Measurements from ENCODE around the gene SCYGR6. TPM values are rescaled to one million over a fixed set of nuclear protein-coding genes. Genes with fewer than 3 reads are reported as not detected.

Gene SCYGR6
- total RNA-seq, 1 donor from 2014 or later, result not detected

DNA sequence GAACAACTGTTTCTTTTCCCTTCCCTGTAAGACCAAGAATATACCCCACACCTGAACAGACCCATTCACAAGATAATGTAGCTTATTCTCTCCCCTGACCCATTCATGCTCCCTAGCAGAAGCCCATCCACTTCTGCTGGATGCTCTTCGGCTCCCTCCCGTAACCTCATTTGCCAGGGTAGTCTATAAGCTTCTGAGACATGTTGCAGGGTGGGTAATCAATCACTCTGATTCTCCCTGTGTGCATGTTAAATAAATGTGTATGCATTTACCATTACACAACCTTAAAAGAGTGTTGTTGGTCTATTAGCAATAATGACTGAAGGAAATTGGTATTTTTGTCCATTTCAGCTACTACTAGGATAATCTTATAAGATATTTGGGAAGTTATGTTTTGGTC is 8.1 kb downstream of the SCYGR6 start:
- intact Hi-C loops (cut with micrococcal nuclease), result no loop called here

DNA sequence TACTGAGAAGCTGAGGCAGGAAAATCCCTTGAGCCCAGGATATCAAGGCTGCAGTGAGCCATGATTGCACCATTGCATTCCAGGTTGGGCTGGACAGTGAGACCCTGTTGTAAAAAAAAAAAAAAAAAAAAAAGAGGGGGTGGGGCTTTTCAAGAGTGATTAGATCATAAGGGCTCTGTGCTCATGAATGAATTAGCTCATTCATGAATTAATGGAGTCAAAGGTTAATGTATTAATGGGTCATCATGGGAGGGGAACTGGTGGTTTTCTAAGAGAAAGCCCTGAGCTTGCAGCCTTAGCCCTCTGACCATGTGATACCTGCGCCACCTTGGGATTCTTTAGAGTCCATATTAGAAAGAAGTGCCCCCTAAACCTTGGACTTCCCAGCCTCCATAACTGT is 11.3 kb downstream of the SCYGR6 start:
- intact Hi-C loops (cut with micrococcal nuclease), result no loop called here

DNA sequence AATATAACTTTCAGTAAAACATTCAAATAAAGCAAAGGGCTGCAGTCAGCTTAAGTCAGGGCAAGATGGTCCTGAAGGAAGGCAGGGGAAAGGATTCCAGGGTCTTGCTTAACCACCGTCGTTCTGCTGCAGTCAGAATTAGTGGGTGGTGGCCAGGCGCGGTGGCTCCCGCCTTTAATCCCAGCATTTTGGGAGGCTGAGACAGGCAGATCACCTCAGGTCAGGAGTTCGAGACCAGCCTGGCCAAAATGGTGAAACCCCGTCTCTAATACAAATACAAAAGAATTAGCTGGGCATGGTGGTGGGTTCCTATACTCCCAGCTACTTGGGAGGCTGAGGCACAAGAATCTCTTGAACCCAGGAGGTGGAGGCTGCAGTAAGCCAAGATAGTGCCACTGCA is 13.6 kb downstream of the SCYGR6 start:
- intact Hi-C loops (cut with micrococcal nuclease), result no loop called here

DNA sequence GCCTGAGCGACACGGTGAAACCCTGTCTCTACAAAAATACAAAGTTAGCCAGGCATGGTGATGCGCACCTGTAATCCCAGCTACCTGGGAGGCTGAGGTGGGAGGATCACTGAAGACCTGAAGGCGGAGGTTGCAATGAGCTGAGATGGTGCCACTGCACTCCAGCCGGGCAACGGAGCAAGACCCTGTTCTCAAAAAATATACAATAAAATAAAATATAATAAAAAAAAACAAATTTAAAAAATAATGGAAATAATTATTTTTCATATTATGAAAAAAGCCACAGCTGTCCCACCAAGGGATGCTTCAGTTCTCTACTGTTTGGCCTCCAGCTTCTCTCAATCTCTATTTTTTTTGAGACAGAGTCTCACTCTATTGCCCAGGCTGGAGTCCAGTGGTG is 17.2 kb downstream of the SCYGR6 start:
- intact Hi-C loops (cut with micrococcal nuclease), result no loop called here

DNA sequence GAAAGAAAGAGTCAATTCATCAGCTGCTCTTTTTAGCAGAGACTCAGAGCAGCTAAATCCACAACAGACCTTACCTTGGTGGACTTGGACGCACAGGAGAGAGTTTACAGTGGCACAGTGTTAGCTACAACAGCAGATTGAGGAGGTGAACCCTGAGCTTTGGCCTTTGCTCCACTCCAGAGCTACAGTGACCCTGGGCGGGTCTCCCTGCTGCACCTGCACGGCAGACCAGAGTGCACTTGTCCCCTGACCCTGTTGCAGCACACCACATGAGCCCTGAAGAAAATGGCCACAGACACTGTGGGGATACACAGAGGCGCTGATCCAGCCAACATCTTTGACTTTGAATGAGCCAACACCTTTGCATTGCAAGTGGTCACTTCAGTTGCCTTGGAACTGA is 17.7 kb downstream of the SCYGR6 start:
- intact Hi-C loops (cut with micrococcal nuclease), result no loop called here

DNA sequence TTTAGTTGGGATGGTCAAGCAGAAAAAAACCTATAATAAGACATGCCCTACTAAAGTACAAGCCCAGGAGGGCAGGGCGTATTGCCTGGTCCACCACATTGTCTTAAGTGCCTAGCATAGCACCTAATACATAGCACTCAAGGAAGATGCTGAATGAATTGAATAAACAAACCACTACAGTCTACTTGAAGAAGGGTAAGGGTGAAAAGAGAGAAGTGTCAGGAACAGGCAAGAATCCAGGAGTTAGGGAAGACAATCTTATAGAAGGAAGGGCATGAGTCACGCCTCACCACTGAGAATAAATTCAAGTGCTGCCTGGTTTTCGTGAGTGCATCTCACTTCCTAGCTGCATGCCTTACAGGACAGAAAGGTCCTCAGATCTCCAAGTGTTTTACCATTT is 20.6 kb downstream of the SCYGR6 start:
- intact Hi-C loops (cut with micrococcal nuclease), result no loop called here

DNA sequence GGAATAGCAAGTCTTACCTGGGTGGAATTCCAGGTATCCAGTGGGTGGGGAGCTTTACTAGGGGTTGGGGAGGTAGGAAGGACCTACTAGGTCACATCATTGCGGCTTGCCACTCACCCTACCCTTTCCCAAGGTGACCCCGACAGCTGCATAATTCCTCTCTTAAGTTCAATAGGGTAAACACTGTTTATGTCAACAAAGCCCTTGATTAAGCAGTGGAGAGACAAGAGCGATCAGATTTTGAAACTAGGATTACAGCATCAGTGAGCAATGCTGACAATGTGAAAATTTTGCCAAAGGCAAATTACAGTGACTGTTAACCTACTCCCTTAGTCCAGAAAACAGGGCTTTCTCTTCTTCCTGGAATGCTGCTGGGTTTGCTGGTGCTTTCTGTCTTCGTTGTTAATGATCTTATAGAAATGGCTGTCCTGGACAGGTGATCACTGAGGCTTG is 21.3 kb downstream of the SCYGR6 start:
- intact Hi-C loops (cut with micrococcal nuclease), result no loop called here

DNA sequence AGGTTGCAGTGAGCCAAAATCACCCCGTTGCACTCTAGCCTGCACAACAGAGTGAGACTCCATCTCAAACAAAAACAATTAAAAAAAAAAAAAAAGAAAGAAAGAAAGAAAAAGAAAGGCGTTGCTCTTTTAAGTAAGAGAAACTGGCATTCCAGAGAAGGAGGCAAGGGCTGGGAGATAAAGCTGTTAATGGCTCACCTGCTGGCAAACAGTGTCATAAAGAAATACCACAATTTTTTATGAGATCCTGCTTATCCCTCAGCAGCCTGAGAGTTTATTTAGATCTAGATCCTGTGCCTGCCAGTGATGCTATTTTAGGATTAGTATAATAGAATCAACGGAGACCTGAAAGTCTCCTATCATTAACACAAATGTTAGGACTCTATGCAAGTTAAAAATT is 23.0 kb downstream of the SCYGR6 start:
- intact Hi-C loops (cut with micrococcal nuclease), result no loop called here

DNA sequence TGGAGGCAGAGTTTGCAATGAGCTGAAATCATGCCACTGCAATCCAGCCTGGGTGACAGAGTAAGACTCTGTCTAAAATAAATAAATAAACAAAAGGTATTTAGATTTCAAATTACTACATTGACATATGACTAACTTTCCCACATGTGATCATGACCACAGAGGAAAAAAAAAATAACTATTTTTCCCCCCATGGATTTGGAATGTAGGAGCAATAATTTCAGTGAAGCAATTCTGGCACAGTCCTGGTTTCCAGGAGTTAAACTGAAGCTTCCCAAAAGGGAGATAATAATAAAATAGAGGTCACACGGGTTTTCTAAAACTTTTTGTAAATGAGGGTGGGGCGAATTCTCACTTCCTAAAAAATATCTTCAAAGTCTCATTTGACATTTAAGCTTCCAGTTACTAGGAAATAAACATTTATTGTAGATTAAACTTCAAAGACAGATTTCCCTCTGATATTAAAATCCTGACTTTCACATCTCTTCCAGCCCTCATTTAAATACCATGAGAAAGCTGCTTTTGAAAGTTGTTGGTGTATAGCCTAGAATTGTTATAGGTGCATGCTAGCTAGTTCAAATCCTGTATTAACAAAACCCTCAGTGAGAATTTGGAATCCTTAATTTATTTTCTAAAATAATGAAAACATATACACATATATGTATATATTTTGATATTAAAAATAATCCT is 27.4 kb downstream of the SCYGR6 start:
- intact Hi-C loops (cut with micrococcal nuclease), result no loop called here

DNA sequence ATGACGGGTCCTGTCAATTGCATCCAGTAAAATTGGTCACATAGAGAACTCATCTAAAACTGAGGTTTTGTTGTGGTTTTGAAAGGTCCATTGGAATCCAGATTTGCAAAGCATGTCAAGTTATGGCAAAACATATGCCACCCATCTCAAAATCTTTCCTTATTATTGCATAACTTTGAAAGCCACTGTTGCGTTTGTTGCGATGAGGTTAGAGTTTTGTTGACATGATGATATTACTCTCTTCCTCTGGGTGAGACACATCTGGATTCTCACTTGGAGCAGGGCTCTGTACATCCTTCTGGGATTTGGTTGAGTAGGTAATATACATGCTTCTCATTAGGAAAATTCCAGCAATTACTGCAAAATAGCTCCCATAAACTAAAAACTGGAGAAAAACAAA is 37.4 kb downstream of the SCYGR6 start:
- intact Hi-C loops (cut with micrococcal nuclease), result no loop called here

DNA sequence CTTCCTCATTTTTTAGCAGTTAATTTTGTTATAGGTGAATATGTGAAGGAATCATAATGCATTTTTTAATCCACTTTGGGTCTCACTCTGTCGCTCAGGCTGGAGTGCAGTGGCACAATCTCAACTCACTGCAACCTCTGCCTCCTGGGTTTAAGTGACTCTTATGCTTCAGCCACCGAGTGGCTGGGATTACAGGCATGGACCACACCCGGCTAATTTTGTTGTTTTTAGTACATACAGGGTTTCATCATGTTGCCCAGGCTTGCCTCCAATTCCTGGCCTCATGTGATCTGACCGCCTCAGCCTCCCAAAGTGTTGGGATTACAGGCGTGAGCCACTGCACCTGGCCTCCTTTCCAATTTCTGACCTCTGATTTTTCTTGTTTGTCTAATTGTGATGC is 40.3 kb downstream of the SCYGR6 start:
- intact Hi-C loops (cut with micrococcal nuclease), result no loop called here

DNA sequence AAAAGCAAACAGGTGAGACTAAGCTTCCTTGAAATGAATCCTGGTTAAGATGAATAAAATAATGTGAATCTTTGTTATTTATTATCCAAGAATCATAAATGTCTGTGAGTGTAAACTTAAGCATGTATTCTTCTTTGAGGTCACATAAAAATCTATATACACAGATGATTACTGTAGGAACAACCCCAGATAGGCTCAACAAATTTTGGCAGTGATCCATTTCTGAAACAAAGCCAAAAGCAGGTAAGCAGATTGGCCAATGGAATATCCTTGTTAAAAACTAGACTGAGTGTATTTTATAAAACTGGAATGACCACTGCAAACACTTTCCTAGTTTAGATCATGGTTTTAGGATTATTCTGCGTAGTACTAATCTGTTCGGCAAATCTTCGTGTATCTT is 46.6 kb downstream of the SCYGR6 start:
- intact Hi-C loops (cut with micrococcal nuclease), result no loop called here

DNA sequence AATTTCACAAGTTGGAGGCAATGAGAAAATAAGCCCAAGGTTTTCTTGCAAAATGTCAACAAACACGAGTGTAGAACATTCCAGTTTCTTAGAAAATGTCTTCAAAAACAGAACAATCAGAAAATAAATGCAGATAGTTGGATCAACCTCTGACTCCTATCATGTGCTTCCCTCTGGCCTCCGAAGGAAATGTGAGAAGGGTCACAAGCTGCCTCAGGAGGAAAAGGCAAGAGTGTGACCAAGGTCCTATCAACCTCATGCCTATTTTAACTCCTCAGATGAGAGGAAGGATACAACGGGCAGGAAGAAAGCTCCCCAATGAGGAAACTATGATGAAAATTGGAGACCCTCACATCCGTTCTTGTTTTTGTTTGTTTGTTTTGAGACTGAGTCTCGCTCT is 50.1 kb downstream of the SCYGR6 start:
- intact Hi-C loops (cut with micrococcal nuclease), result no loop called here

Other genes starting within 250 kb of the SCYGR6 start
- gene SCYGR2, start 125.9 kb downstream of the SCYGR6 start, total RNA-seq, result not detected in 2 replicates
- gene SCYGR3, start 109.9 kb downstream of the SCYGR6 start, total RNA-seq, result not detected in 2 replicates
- not detected in 2 replicates for gene SCYGR4, start 107.3 kb downstream of the SCYGR6 start, total RNA-seq
- not detected in 2 replicates for gene SCYGR5, start 58.0 kb downstream of the SCYGR6 start, total RNA-seq
- gene SLC19A3, start 6.7 kb downstream of the SCYGR6 start, total RNA-seq, result not detected in 2 replicates
- gene SCYGR7, start 3.6 kb upstream of the SCYGR6 start, total RNA-seq, result not detected in 2 replicates
- not detected in 2 replicates for gene SCYGR8, start 21.1 kb upstream of the SCYGR6 start, total RNA-seq
- gene CCL20, start 89.1 kb upstream of the SCYGR6 start, total RNA-seq, result 0.27 TPM in 1 of 2 replicates, not detected in the other
- not detected in 2 replicates for gene DAW1, start 146.9 kb upstream of the SCYGR6 start, total RNA-seq

Data from T-helper 1 cell treated with Interleukin-12 subunit alpha and Interleukin-12 subunit beta and Interleukin-4 antibody, amounts not matched to agents 30 ng/mL and 1 ng/mL, for 36 hours (primary cell).